A549 (cell line): Measurements from ENCODE around the gene UQCRH. TPM values are rescaled to one million over a fixed set of nuclear protein-coding genes. Genes with fewer than 3 reads are reported as not detected.
"Not testable (repeated sequence)": the region's sequence is repeated elsewhere in the genome, so short reads cannot be mapped to it uniquely, and the experiment has no call there.

Source experiments
- ATAC-seq, 2 experiments: fragments of 200-7000 bp in 1 of 2; fragments of >200 bp in 1 of 2; cut with Nextera tagmentation in 1 of 2; cut with Tn5 transposase in 1 of 2; 3 replicates each; pipeline versions ENCODE4 v1.8.0 to v1.9.1; 2018 to 2020; ENCODE audit warnings: mild to moderate bottlenecking in 1 of 2, moderate library complexity in 1 of 2
- CTCF ChIA-PET: fragments of 300-600 bp; sonication (Branson Sonifier 250); formaldehyde crosslinking; extraction: SDS; loops from one replicate; lab custom pipeline; 2021; ENCODE audit warnings: antibody characterized with exemption, inconsistent platforms; lab: Yijun Ruan, JAX
- POLR2A ChIA-PET: fragments of 350-600 bp; formaldehyde crosslinking; extraction: SDS; loops from one replicate; lab custom pipeline; 2021; ENCODE audit warnings: antibody characterized with exemption, inconsistent platforms; lab: Yijun Ruan, JAX
- DNase-seq, 2 experiments: peaks; one replicate each; pipeline versions ENCODE4 v3.0.0 to v3.0.0-alpha.2; 2011 to 2016; ENCODE audit warnings: low read depth in 1 of 2, low spot score in 1 of 2
- FAIRE-seq: peaks from 2 replicates; lab custom pipeline; 2011; peaks lifted over from hg19 to GRCh38; lab: Jason Lieb, UNC
- H3K27ac ChIP-seq, 2 experiments: fragments of >200 bp; sonication (Bioruptor Twin); formaldehyde crosslinking; 3 replicates each; pipeline ENCODE4 v1.5.1; 2016 to 2017
- H3K4me1 ChIP-seq: fragments of >200 bp; sonication (Bioruptor Twin); formaldehyde crosslinking; 3 replicates; pipeline ENCODE4 v1.6.1; 2016
- H3K4me2 ChIP-seq: fragments of >200 bp; sonication (Bioruptor Twin); formaldehyde crosslinking; 3 replicates; pipeline ENCODE4 v1.6.1; 2016
- H3K4me3 ChIP-seq: fragments of >200 bp; sonication (Bioruptor Twin); formaldehyde crosslinking; 3 replicates; pipeline ENCODE4 v1.5.1; 2016
- H3K9me3 ChIP-seq: fragments of >200 bp; sonication (Bioruptor Twin); formaldehyde crosslinking; 3 replicates; pipeline ENCODE4 v1.6.1; 2016
- BCL3 ChIP-seq: fragments of >200 bp; sonication (Bioruptor Twin); formaldehyde crosslinking; IDR thresholded peaks from 3 replicates; pipeline ENCODE4 v1.6.1; 2016
- HOXB5 ChIP-seq: fragments of 250-450 bp; sonication (Bioruptor Pico); IDR thresholded peaks from 2 replicates; pipeline ENCODE4 v1.5.0; 2020; ENCODE audit warnings: mild to moderate bottlenecking, moderate library complexity
- KDM5A ChIP-seq: fragments of 200-600 bp; sonication (generic); IDR thresholded peaks from 2 replicates; pipeline ENCODE4 v1.6.1; 2016; ENCODE audit warnings: antibody characterized with exemption, mild to moderate bottlenecking
- MAFK ChIP-seq: fragments of 450-650 bp; IDR thresholded peaks from 2 replicates; pipeline ENCODE4 v1.6.1; 2014; ENCODE audit not compliant: partially characterized antibody
- MAX ChIP-seq: IDR thresholded peaks from 2 replicates; pipeline ENCODE4 v1.6.1; 2012
- PBX3 ChIP-seq: IDR thresholded peaks from 2 replicates; pipeline ENCODE4 v1.6.1; 2012
- RFX5 ChIP-seq: fragments of 450-650 bp; IDR thresholded peaks from 2 replicates; pipeline ENCODE4 v1.7.1; 2014; ENCODE audit warnings: antibody characterized with exemption, mild to moderate bottlenecking, moderate library complexity
- WGBS: methylation state at CpG from one replicate; pipeline ENCODE4 v1.1.6; 2017; ENCODE audit errors: missing lambda C conversion rate; 5-methylcytosine and 5-hydroxymethylcytosine counted together
- polyA plus RNA-seq, 4 experiments: library from polyadenylated mRNA; depleted of rRNA in 3 of 4; stranded (reverse); fragments of >200 nt; fragmentation: RNase III in 1 of 4; extraction: RNeasy Plus Mini Kit Qiagen cat#74134 plus additional on column Dnase treatment in 1 of 4; gene quantifications; 2 replicates in 3 of 4; 3 replicates in 1 of 4; pipeline ENCODE4 v1.2.3, GENCODE V29; 2011 to 2017

The UQCRH gene
- polyA plus RNA-seq, 2 of the 4 experiments (the other 2 are of a cell fraction) = 762 to 793 TPM

- POLR2A ChIA-PET = no interaction called here
- Histone ChIP-seq H3K9me3 (no peaks in the 10 kb centered on the region), H3K27ac (no peak overlapping the region), H3K4me3 (no peak overlapping the region), H3K4me2 (no peak overlapping the region), H3K4me1 (no peaks in the 10 kb centered on the region)
- WGBS = 97% methylated on average over 5 of the region's 5 CpGs
- CTCF ChIA-PET = no interaction called here
- ATAC-seq (no peak), FAIRE-seq (no peak), DNase-seq (no peak)
- no peak for TF ChIP-seq MAX
- no peak for TF ChIP-seq RFX5
- no peak for TF ChIP-seq KDM5A
- no peak for TF ChIP-seq MAFK
- TF ChIP-seq HOXB5 = no peak
- TF ChIP-seq BCL3 = no peak
- TF ChIP-seq PBX3 = no peak
These were observed 61.1 kb downstream of the UQCRH start for GRCh38 chr1:46364612-46365011.

GRCh38 chr1:46365796-46366195 lies 62.3 kb downstream of the UQCRH start:
- H3K9me3 ChIP-seq, H3K4me2 ChIP-seq, FAIRE-seq, H3K27ac ChIP-seq, H3K4me1 ChIP-seq, H3K4me3 ChIP-seq, ATAC-seq, POLR2A ChIA-PET, DNase-seq: not testable (repeated sequence)
- 93% methylated on average over 6 of the region's 8 CpGs for WGBS
- CTCF ChIA-PET = interaction anchor here (1.0 kb wide), 1 partner anchor 167 kb away, joined by 3 read pairs; no protein-coding TSS in a partner anchor

Other genes with a start within 250 kb of the UQCRH start
- gene PIK3R3, start 171.1 kb upstream of the UQCRH start, polyA plus RNA-seq (2011; rRNA removed) = 1.6 and 2.2 TPM in 2 replicates
- 1.8 to 2.1 TPM (median 2.0 TPM) in 3 replicates for gene PIK3R3, start 171.1 kb upstream of the UQCRH start, polyA plus RNA-seq (2017; fragmentation: RNase III; extraction: RNeasy Plus Mini Kit Qiagen cat#74134 plus additional on column Dnase treatment)
- 2.1 and 3.1 TPM in 2 replicates for gene TSPAN1, start 128.6 kb upstream of the UQCRH start, polyA plus RNA-seq (2011; rRNA removed)
- 1.8 to 3.1 TPM (median 2.1 TPM) in 3 replicates for gene TSPAN1, start 128.6 kb upstream of the UQCRH start, polyA plus RNA-seq (2017; fragmentation: RNase III; extraction: RNeasy Plus Mini Kit Qiagen cat#74134 plus additional on column Dnase treatment)
- gene P3R3URF, start 127.2 kb upstream of the UQCRH start, polyA plus RNA-seq (2011; rRNA removed) = not detected in 2 replicates
- gene P3R3URF, start 127.2 kb upstream of the UQCRH start, polyA plus RNA-seq (2017; fragmentation: RNase III; extraction: RNeasy Plus Mini Kit Qiagen cat#74134 plus additional on column Dnase treatment) = not detected in 3 replicates
- gene POMGNT1, start 105.3 kb upstream of the UQCRH start, polyA plus RNA-seq (2011; rRNA removed) = 33.5 and 39.5 TPM in 2 replicates
- 32.4 to 33.4 TPM (median 33.1 TPM) in 3 replicates for gene POMGNT1, start 105.3 kb upstream of the UQCRH start, polyA plus RNA-seq (2017; fragmentation: RNase III; extraction: RNeasy Plus Mini Kit Qiagen cat#74134 plus additional on column Dnase treatment)
- not detected in 2 replicates for gene LURAP1, start 100.4 kb upstream of the UQCRH start, polyA plus RNA-seq (2011; rRNA removed)
- not detected in 3 replicates for gene LURAP1, start 100.4 kb upstream of the UQCRH start, polyA plus RNA-seq (2017; fragmentation: RNase III; extraction: RNeasy Plus Mini Kit Qiagen cat#74134 plus additional on column Dnase treatment)
- 10.0 and 10.9 TPM in 2 replicates for gene RAD54L, start 55.9 kb upstream of the UQCRH start, polyA plus RNA-seq (2011; rRNA removed)
- 12.7 to 14.0 TPM (median 14.0 TPM) in 3 replicates for gene RAD54L, start 55.9 kb upstream of the UQCRH start, polyA plus RNA-seq (2017; fragmentation: RNase III; extraction: RNeasy Plus Mini Kit Qiagen cat#74134 plus additional on column Dnase treatment)
- gene LRRC41, start 82 bp upstream of the UQCRH start, polyA plus RNA-seq (2011; rRNA removed) = 28.6 and 32.5 TPM in 2 replicates
- gene LRRC41, start 82 bp upstream of the UQCRH start, polyA plus RNA-seq (2017; fragmentation: RNase III; extraction: RNeasy Plus Mini Kit Qiagen cat#74134 plus additional on column Dnase treatment) = 30.1 to 34.1 TPM (median 33.4 TPM) in 3 replicates
- gene NSUN4, start 37.1 kb downstream of the UQCRH start, polyA plus RNA-seq (2011; rRNA removed) = 23.3 and 30.2 TPM in 2 replicates
- gene NSUN4, start 37.1 kb downstream of the UQCRH start, polyA plus RNA-seq (2017; fragmentation: RNase III; extraction: RNeasy Plus Mini Kit Qiagen cat#74134 plus additional on column Dnase treatment) = 11.7 to 13.2 TPM (median 12.0 TPM) in 3 replicates
- 0.66 and 1.2 TPM in 2 replicates for gene FAAH, start 90.6 kb downstream of the UQCRH start, polyA plus RNA-seq (2011; rRNA removed)
- 0.98 to 1.3 TPM (median 1.2 TPM) in 3 replicates for gene FAAH, start 90.6 kb downstream of the UQCRH start, polyA plus RNA-seq (2017; fragmentation: RNase III; extraction: RNeasy Plus Mini Kit Qiagen cat#74134 plus additional on column Dnase treatment)
- gene DMBX1, start 186.1 kb downstream of the UQCRH start, polyA plus RNA-seq (2011; rRNA removed) = 0.40 and 0.44 TPM in 2 replicates
- gene DMBX1, start 186.1 kb downstream of the UQCRH start, polyA plus RNA-seq (2017; fragmentation: RNase III; extraction: RNeasy Plus Mini Kit Qiagen cat#74134 plus additional on column Dnase treatment) = 1.1 to 2.2 TPM (median 1.7 TPM) in 3 replicates
- not detected in 2 replicates for gene KNCN, start 247.9 kb downstream of the UQCRH start, polyA plus RNA-seq (2011; rRNA removed)
- not detected in 3 replicates for gene KNCN, start 247.9 kb downstream of the UQCRH start, polyA plus RNA-seq (2017; fragmentation: RNase III; extraction: RNeasy Plus Mini Kit Qiagen cat#74134 plus additional on column Dnase treatment)